IMR-90 (cell line): Measurements from ENCODE around the gene FGB. TPM values are rescaled to one million over a fixed set of nuclear protein-coding genes. Genes with fewer than 3 reads are reported as not detected.

Source experiments
- ATAC-seq: fragments of 200-7000 bp; cut with Tn5 transposase; 2 replicates; pipeline ENCODE4 v1.9.1; 2020; ENCODE audit warnings: low read depth, mild to moderate bottlenecking, moderate library complexity
- BruUV-seq: library from RNA; stranded (reverse); fragments of 400-500 nt; replicated peaks from 2 replicates; lab custom pipeline; 2021; lab: Mats Ljungman, UMichigan
- CTCF ChIA-PET: fragments of 300-600 bp; formaldehyde crosslinking; extraction: SDS; loops from one replicate; lab custom pipeline; 2021; ENCODE audit warnings: antibody characterized with exemption; lab: Yijun Ruan, JAX
- POLR2A ChIA-PET: fragments of 300-600 bp; sonication (Branson Sonifier 250); formaldehyde crosslinking; loops from one replicate; lab custom pipeline; 2022; ENCODE audit warnings: antibody characterized with exemption; ENCODE audit not compliant: unreplicated experiment; lab: Charles Lee
- DNase-seq: peaks from one replicate; pipeline ENCODE4 v3.0.0; 2013
- H2AFZ ChIP-seq: replicated peaks from 2 replicates; pipeline ENCODE3; 2013; ENCODE audit warnings: low read length, mild to moderate bottlenecking; ENCODE audit not compliant: poor library complexity
- H2AK5ac ChIP-seq: 2 replicates; pipeline ENCODE4 v1.6.1; 2013; ENCODE audit warnings: low read depth, low read length, inconsistent platforms
- H2AK9ac ChIP-seq: replicated peaks from 2 replicates; pipeline ENCODE3; 2013; ENCODE audit warnings: mild to moderate bottlenecking, low read depth, low read length, moderate library complexity; ENCODE audit not compliant: poor library complexity
- H2BK120ac ChIP-seq: 2 replicates; pipeline ENCODE4 v1.6.1; 2013; ENCODE audit warnings: low read depth, low read length, inconsistent platforms
- H2BK15ac ChIP-seq: 3 replicates; pipeline ENCODE4 v1.6.1; 2013; ENCODE audit warnings: low read depth, low read length, inconsistent platforms
- H2BK20ac ChIP-seq: 2 replicates; pipeline ENCODE4 v1.6.1; 2013; ENCODE audit warnings: low read depth, mild to moderate bottlenecking, inconsistent platforms, low read length, moderate library complexity
- H2BK5ac ChIP-seq: 2 replicates; pipeline ENCODE4 v1.6.1; 2013; ENCODE audit warnings: mild to moderate bottlenecking, low read depth, low read length, inconsistent platforms; ENCODE audit not compliant: poor library complexity, severe bottlenecking
- H3K14ac ChIP-seq: replicated peaks from 2 replicates; pipeline ENCODE4 v1.6.1; 2013; ENCODE audit warnings: low read depth, low read length, inconsistent platforms
- H3K18ac ChIP-seq: 2 replicates; pipeline ENCODE4 v1.6.1; 2013; ENCODE audit warnings: low read depth, low read length, control low read depth
- H3K23ac ChIP-seq: 2 replicates; pipeline ENCODE4 v1.6.1; 2013; ENCODE audit warnings: low read depth, low read length, inconsistent platforms
- H3K27ac ChIP-seq: 2 replicates; pipeline ENCODE4 v1.5.1; 2013; ENCODE audit warnings: mild to moderate bottlenecking, control low read depth, low read length; ENCODE audit not compliant: insufficient read depth
- H3K27me3 ChIP-seq: 2 replicates; pipeline ENCODE4 v1.6.1; 2013; ENCODE audit warnings: low read length; ENCODE audit not compliant: control insufficient read depth, insufficient read depth
- H3K36me3 ChIP-seq: 2 replicates; pipeline ENCODE4 v1.6.1; 2013; ENCODE audit warnings: low read length, mixed read lengths; ENCODE audit not compliant: control insufficient read depth, insufficient read depth
- H3K4ac ChIP-seq: 2 replicates; pipeline ENCODE4 v1.6.1; 2013; ENCODE audit warnings: low read depth, low read length, inconsistent platforms
- H3K4me1 ChIP-seq: 2 replicates; pipeline ENCODE4 v1.6.1; 2013; ENCODE audit warnings: low read length, mixed read lengths; ENCODE audit not compliant: control insufficient read depth, insufficient read depth
- H3K4me2 ChIP-seq: 2 replicates; pipeline ENCODE4 v1.6.1; 2013; ENCODE audit warnings: low read depth, mild to moderate bottlenecking, control low read depth, low read length, moderate library complexity
- H3K4me3 ChIP-seq: 2 replicates; pipeline ENCODE4 v1.5.1; 2013; ENCODE audit warnings: low read depth, mild to moderate bottlenecking, control low read depth, low read length, moderate library complexity; ENCODE audit not compliant: insufficient read depth
- H3K56ac ChIP-seq: 2 replicates; pipeline ENCODE4 v1.6.1; 2013; ENCODE audit warnings: low read length, inconsistent platforms; ENCODE audit not compliant: insufficient read depth; ENCODE audit errors: extremely low read depth
- H3K79me1 ChIP-seq, 2 experiments: 2 replicates each; pipeline ENCODE4 v1.6.1; 2013; ENCODE audit warnings: low read length in 2 of 2, inconsistent platforms in 1 of 2, low read depth in 1 of 2
- H3K9ac ChIP-seq: 2 replicates; pipeline ENCODE4 v1.6.1; 2013; ENCODE audit warnings: low read depth, low read length, control low read depth
- H3K9me1 ChIP-seq: 2 replicates; pipeline ENCODE4 v1.6.1; 2013; ENCODE audit warnings: low read length, inconsistent platforms; ENCODE audit not compliant: insufficient read depth
- H3K9me3 ChIP-seq: 2 replicates; pipeline ENCODE4 v1.6.1; 2013; ENCODE audit warnings: low read length; ENCODE audit not compliant: control insufficient read depth, insufficient read depth
- H4K20me1 ChIP-seq: 2 replicates; pipeline ENCODE4 v1.6.1; 2013; ENCODE audit warnings: low read length, inconsistent platforms; ENCODE audit not compliant: insufficient read depth
- H4K5ac ChIP-seq: 2 replicates; pipeline ENCODE4 v1.6.1; 2013; ENCODE audit warnings: mild to moderate bottlenecking, low read depth, low read length, control low read depth
- H4K8ac ChIP-seq, 2 experiments: 2 replicates each; pipeline ENCODE4 v1.6.1; 2013; ENCODE audit warnings: low read depth in 2 of 2, low read length in 2 of 2, control low read depth in 1 of 2, inconsistent platforms in 1 of 2
- H4K91ac ChIP-seq: 2 replicates; pipeline ENCODE4 v1.6.1; 2013; ENCODE audit warnings: low read depth, low read length, inconsistent platforms; ENCODE audit not compliant: insufficient read depth
- BHLHE40 ChIP-seq: fragments of 150-350 bp; IDR thresholded peaks from 2 replicates; pipeline ENCODE4 v1.6.1; 2016; ENCODE audit warnings: mild to moderate bottlenecking, low read depth, low read length
- CEBPB ChIP-seq: IDR thresholded peaks from 2 replicates; pipeline ENCODE4 v1.6.1; 2012; ENCODE audit warnings: low read depth, low read length, improper control_type of control experiment
- CHD1 ChIP-seq: IDR thresholded peaks from 2 replicates; pipeline ENCODE4 v1.6.1; 2012; ENCODE audit warnings: low read depth, low read length, improper control_type of control experiment
- FOS ChIP-seq: fragments of 150-350 bp; IDR thresholded peaks from 2 replicates; pipeline ENCODE4 v1.6.1; 2016; ENCODE audit warnings: low read depth, low read length
- MAFK ChIP-seq: IDR thresholded peaks from 2 replicates; pipeline ENCODE4 v1.6.1; 2012; ENCODE audit warnings: low read depth, low read length, improper control_type of control experiment
- NFE2L2 ChIP-seq: fragments of 150-350 bp; IDR thresholded peaks from 2 replicates; pipeline ENCODE4 v1.6.1; 2016; ENCODE audit warnings: low read depth, mild to moderate bottlenecking, low read length
- POLR2A ChIP-seq: IDR thresholded peaks from 2 replicates; pipeline ENCODE4 v1.6.1; 2012; ENCODE audit warnings: mild to moderate bottlenecking, low read depth, low read length
- RAD21 ChIP-seq: IDR thresholded peaks from 2 replicates; pipeline ENCODE4 v1.6.1; 2012; ENCODE audit warnings: low read length, improper control_type of control experiment
- RCOR1 ChIP-seq: IDR thresholded peaks from 2 replicates; pipeline ENCODE4 v1.6.1; 2012; ENCODE audit warnings: mild to moderate bottlenecking, low read length, improper control_type of control experiment; ENCODE audit not compliant: insufficient replicate concordance
- SMC3 ChIP-seq: fragments of 150-350 bp; IDR thresholded peaks from 2 replicates; pipeline ENCODE4 v1.6.1; 2016; ENCODE audit warnings: low read depth, mild to moderate bottlenecking, antibody characterized with exemption, low read length, moderate library complexity
- dilution Hi-C: fragments of 300-500 bp; cut with HindIII; formaldehyde crosslinking; loops from one replicate; pipeline ENCODE4 v1.14.3; 2018; ENCODE audit warnings: low sequenced_read_pairs; ENCODE audit not compliant: unreplicated experiment
- in situ Hi-C: fragments of 300-500 bp; cut with MboI; formaldehyde crosslinking; loops from 3 replicates; pipeline ENCODE4 v1.14.3; 2019; ENCODE audit warnings: low sequenced_read_pairs, inconsistent platforms, mixed read lengths
- intact Hi-C: fragments of 100-400 bp; cut with micrococcal nuclease; formaldehyde crosslinking; loops from 2 replicates; pipeline ENCODE4 v1.10.0; 2022
- polyA plus RNA-seq, 3 experiments: library from polyadenylated mRNA; depleted of rRNA; stranded (reverse); fragments of >200 nt; gene quantifications; 2 replicates each; pipeline ENCODE4 v1.2.3, GENCODE V29; 2012; ENCODE audit warnings: low replicate concordance in 1 of 3
- total RNA-seq: library from RNA; depleted of rRNA; stranded (reverse); fragments of >200 nt; gene quantifications from 2 replicates; pipeline ENCODE4 v1.2.3, GENCODE V29; 2012
- TF ChIP-seq, protein P1 (sequence below): fragments of 150-350 bp; IDR thresholded peaks from 2 replicates; pipeline ENCODE4 v1.6.1; 2017; ENCODE audit warnings: mild to moderate bottlenecking, antibody characterized with exemption, low read length, low read depth
- TF ChIP-seq, protein P2 (sequence below): fragments of 150-350 bp; IDR thresholded peaks from 2 replicates; pipeline ENCODE4 v1.6.1; 2016; ENCODE audit warnings: low read depth, mild to moderate bottlenecking, low read length, moderate library complexity, borderline replicate concordance
- TF ChIP-seq, protein P3 (sequence below): conservative IDR thresholded peaks from 2 replicates; pipeline ENCODE4 v1.5.1; 2012; ENCODE audit warnings: mild to moderate bottlenecking, low read depth, low read length, improper control_type of control experiment

Gene FGB
- total and polyA plus RNA-seq, 2 of the 4 experiments (the other 2 are of a cell fraction) = not detected

DNA sequence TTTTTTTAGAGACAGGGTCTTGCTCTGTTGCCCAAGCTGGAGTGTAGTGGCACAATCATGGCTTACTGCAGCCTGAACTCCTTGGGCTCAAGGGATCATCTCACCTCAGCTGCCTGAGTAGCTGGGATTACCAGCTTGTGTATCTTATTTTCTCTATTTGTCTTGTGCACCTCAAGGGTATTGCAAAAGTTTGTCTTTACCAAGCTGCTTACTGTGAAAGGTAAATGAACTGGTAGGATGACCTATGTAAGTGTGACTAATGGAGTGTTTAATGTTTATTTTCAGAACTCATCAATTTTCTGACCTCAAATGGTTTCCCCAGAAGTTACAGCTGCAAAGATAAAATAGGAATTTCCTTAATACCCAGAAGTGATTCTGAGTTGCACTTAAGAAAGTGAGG is 33.0 kb downstream of the FGB start:
- Histone ChIP-seq H3K36me3 (no peaks in the 10 kb centered on the region), H3K14ac (no peak overlapping the region), H3K27ac (no peak overlapping the region), H2BK15ac (no peak overlapping the region), H2AFZ (no peak overlapping the region), H3K4ac (no peak overlapping the region), H2AK9ac (no peak overlapping the region), H3K18ac (no peak overlapping the region), H4K5ac (no peak overlapping the region), H3K27me3 (no peaks in the 10 kb centered on the region), H3K79me1 (no peaks in the 10 kb centered on the region), H3K9ac (no peak overlapping the region), H4K91ac (no peak overlapping the region), H3K4me2 (no peak overlapping the region), H3K23ac (no peak overlapping the region), H2BK5ac (no peak overlapping the region), H4K8ac (no peak overlapping the region), H3K9me1 (no peaks in the 10 kb centered on the region), H2BK120ac (no peak overlapping the region), H4K20me1 (no peaks in the 10 kb centered on the region), H3K56ac (no peak overlapping the region), H3K4me3 (no peak overlapping the region), H3K9me3 (no peaks in the 10 kb centered on the region), H2AK5ac (no peak overlapping the region), H3K4me1 (no peaks in the 10 kb centered on the region), H2BK20ac (no peak overlapping the region)
- ChIA-PET POLR2A (interaction anchor here (0.6 kb wide), 1 partner anchor 1206 kb away, joined by 3 read pairs; no protein-coding TSS in a partner anchor), CTCF (interaction anchor here (1.5 kb wide), 1 partner anchor 10 kb away, joined by 7 read pairs; no protein-coding TSS in a partner anchor)
- ATAC-seq (no peak), DNase-seq (no peak)
- in situ Hi-C loops = no loop called here
- dilution Hi-C loops = no loop called here
- BruUV-seq = no TSS peak
- intact Hi-C loops = no loop called here
- TF ChIP-seq BHLHE40 (no peak), CHD1 (no peak), POLR2A (no peak), SMC3 (no peak), FOS (no peak), CEBPB (no peak), RAD21 (no peak), MAFK (no peak), NFE2L2 (no peak), RCOR1 (no peak)
- TF ChIP-seq, protein P1, sequence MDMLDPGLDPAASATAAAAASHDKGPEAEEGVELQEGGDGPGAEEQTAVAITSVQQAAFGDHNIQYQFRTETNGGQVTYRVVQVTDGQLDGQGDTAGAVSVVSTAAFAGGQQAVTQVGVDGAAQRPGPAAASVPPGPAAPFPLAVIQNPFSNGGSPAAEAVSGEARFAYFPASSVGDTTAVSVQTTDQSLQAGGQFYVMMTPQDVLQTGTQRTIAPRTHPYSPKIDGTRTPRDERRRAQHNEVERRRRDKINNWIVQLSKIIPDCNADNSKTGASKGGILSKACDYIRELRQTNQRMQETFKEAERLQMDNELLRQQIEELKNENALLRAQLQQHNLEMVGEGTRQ = no peak
- TF ChIP-seq, protein P2, sequence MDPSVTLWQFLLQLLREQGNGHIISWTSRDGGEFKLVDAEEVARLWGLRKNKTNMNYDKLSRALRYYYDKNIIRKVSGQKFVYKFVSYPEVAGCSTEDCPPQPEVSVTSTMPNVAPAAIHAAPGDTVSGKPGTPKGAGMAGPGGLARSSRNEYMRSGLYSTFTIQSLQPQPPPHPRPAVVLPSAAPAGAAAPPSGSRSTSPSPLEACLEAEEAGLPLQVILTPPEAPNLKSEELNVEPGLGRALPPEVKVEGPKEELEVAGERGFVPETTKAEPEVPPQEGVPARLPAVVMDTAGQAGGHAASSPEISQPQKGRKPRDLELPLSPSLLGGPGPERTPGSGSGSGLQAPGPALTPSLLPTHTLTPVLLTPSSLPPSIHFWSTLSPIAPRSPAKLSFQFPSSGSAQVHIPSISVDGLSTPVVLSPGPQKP = no peak
- TF ChIP-seq, protein P3, sequence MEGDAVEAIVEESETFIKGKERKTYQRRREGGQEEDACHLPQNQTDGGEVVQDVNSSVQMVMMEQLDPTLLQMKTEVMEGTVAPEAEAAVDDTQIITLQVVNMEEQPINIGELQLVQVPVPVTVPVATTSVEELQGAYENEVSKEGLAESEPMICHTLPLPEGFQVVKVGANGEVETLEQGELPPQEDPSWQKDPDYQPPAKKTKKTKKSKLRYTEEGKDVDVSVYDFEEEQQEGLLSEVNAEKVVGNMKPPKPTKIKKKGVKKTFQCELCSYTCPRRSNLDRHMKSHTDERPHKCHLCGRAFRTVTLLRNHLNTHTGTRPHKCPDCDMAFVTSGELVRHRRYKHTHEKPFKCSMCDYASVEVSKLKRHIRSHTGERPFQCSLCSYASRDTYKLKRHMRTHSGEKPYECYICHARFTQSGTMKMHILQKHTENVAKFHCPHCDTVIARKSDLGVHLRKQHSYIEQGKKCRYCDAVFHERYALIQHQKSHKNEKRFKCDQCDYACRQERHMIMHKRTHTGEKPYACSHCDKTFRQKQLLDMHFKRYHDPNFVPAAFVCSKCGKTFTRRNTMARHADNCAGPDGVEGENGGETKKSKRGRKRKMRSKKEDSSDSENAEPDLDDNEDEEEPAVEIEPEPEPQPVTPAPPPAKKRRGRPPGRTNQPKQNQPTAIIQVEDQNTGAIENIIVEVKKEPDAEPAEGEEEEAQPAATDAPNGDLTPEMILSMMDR = no peak
